AG09319 (cell line): ENCODE data around the gene DNAH8.

ENCODE experiments used
- DNase-seq: peaks from one replicate; pipeline ENCODE4 v3.0.0-alpha.2; 2010; ENCODE audit warnings: low read depth; ENCODE audit errors: extremely low read depth
- CTCF ChIP-seq: IDR thresholded peaks from 2 replicates; pipeline ENCODE4 v1.5.1; 2011; ENCODE audit warnings: low read depth, mild to moderate bottlenecking, inconsistent platforms, low read length, moderate library complexity

The DNAH8 gene

DNA sequence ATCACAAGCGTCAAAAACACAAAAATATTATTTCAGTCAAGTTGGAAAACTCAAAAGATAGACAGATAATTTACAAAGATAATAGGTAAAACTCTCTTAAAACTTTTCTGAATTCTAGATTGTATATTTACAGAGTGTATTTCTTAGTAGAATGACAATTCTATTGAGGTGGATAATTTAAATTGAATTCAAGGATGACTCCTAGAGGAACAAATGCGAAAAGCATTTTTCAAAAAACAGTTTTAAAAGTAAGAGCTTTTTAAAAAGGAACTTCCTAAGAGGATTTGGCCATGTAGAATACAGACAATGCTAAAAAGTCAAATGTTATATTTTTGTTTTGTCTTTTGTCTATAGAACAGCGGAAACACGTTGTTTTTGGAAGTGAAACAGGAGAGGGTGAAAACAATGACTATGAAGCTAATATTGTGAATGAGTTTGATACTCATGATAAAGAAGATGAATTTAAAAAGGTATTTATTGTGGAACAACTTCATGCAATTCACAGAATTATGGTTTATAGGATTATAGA lies 90.1 kb downstream of the DNAH8 start:
- no peak for TF ChIP-seq CTCF
- no peak for DNase-seq

- DNase-seq: no peak
- no peak for TF ChIP-seq CTCF
These were observed 90.6 kb downstream of the DNAH8 start for GRCh38 chr6:38805692-38806091.

DNA sequence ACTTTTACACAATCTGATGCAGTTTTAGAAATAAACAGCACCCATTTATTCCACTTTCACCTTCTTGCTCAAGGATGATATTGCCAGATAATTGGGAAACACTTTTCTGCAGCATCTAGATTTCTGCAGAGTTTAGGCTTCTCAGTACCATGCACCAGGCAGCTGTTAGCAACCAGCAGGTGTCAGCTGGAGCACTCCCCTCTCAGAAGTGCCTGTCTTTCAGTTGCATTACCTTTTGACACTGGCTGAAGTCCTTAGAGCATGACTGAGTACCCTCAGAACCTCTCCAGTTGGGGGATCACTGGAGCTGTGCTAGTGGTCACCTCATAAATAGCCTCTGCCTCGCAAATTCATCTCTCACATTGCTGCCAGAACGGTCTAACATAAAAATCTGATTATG lies 91.2 kb downstream of the DNAH8 start:
- DNase-seq: no peak
- no peak for TF ChIP-seq CTCF

- no peak for TF ChIP-seq CTCF
These were observed 91.7 kb downstream of the DNAH8 start for GRCh38 chr6:38806833-38807232.

DNA sequence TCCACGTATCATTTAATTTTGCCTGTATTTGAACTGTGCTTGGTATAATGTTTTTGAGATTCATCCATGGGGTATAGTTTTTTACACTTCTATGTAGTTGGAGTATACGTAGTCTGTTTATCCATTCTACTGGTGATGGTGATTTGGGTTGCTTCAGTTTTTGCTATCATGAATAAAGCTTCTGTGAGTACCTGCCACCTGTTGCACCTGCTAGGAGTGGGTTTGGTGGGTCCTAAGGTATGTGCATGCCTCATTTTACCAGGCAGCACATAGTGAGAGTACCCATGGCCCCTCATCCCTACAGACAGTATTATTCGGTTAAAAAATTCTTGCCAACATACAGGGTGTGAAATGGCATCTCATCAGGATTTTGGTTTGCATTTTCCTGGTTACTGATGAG lies 92.9 kb downstream of the DNAH8 start:
- DNase-seq: no peak
- no peak for TF ChIP-seq CTCF

More at GRCh38 chr6:38806833-38807232, 91.7 kb downstream of the DNAH8 start:
- DNase-seq: no peak

GRCh38 chr6:38813041-38813823 lies 98.1 kb downstream of the DNAH8 start:
- no peak for DNase-seq
- no peak for TF ChIP-seq CTCF

DNA sequence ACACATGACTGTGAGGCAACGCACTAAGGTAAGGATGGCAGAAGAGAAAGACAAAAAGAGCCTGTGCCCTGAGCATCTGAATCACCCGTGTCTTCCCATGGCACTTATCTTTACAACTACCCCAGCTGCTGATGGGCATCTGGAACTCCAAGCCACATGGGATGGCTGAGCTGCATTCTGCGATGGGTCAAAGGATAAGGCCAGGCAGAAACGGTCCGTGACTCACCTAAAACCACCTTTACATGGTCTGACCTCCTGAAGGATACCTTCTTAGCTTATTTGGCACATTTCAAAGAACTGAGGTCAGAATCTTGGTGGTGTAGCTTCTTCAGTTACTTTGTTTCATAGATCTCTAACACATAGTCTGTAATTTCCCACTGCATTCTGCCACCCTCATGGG lies 99.7 kb downstream of the DNAH8 start:
- no peak for TF ChIP-seq CTCF
- DNase-seq: no peak
